Measurements from ENCODE around the gene MND1.

MND1 gene

GRCh38 chr4:153346563-153346962 is 2.1 kb downstream of the MND1 start:
- no peak for DNase-seq (ENCODE audit: low spot score)

- DNase-seq (ENCODE audit: low spot score) = no peak
These were observed 2.6 kb downstream of the MND1 start for GRCh38 chr4:153347117-153347516.

GRCh38 chr4:153348006-153348405 is 3.5 kb downstream of the MND1 start:
- DNase-seq (ENCODE audit: low spot score) = no peak

- no peak for DNase-seq (ENCODE audit: low spot score)
These were observed 4.8 kb downstream of the MND1 start for GRCh38 chr4:153349206-153349805.

- no peak for DNase-seq (ENCODE audit: low spot score)
These were observed 17.7 kb downstream of the MND1 start for GRCh38 chr4:153362184-153362583.

GRCh38 chr4:153364061-153364460 is 19.6 kb downstream of the MND1 start:
- no peak for DNase-seq (ENCODE audit: low spot score)

GRCh38 chr4:153365003-153365402 is 20.5 kb downstream of the MND1 start:
- DNase-seq (ENCODE audit: low spot score) = no peak

- no peak for DNase-seq (ENCODE audit: low spot score)
These were observed 22.0 kb downstream of the MND1 start for GRCh38 chr4:153366486-153366885.

- DNase-seq (ENCODE audit: low spot score) = no peak
These were observed 22.6 kb downstream of the MND1 start for GRCh38 chr4:153367092-153367491.

- no peak for DNase-seq (ENCODE audit: low spot score)
These were observed 24.5 kb downstream of the MND1 start for GRCh38 chr4:153369021-153369420.

GRCh38 chr4:153371701-153372234 is 27.3 kb downstream of the MND1 start:
- DNase-seq (ENCODE audit: low spot score) = no peak

GRCh38 chr4:153372967-153373562 is 28.6 kb downstream of the MND1 start:
- DNase-seq (ENCODE audit: low spot score) = no peak

GRCh38 chr4:153374442-153374841 is 30.0 kb downstream of the MND1 start:
- no peak for DNase-seq (ENCODE audit: low spot score)

GRCh38 chr4:153375303-153375702 is 30.8 kb downstream of the MND1 start:
- no peak for DNase-seq (ENCODE audit: low spot score)

GRCh38 chr4:153383131-153383530 is 38.6 kb downstream of the MND1 start:
- DNase-seq (ENCODE audit: low spot score) = no peak

GRCh38 chr4:153384160-153384559 is 39.7 kb downstream of the MND1 start:
- DNase-seq (ENCODE audit: low spot score) = no peak

- DNase-seq (ENCODE audit: low spot score) = no peak
These were observed 41.3 kb downstream of the MND1 start for GRCh38 chr4:153385784-153386183.

- no peak for DNase-seq (ENCODE audit: low spot score)
These were observed 43.5 kb downstream of the MND1 start for GRCh38 chr4:153387981-153388380.

- DNase-seq (ENCODE audit: low spot score) = no peak
These were observed 48.9 kb downstream of the MND1 start for GRCh38 chr4:153393397-153393796.

GRCh38 chr4:153394945-153395344 is 50.5 kb downstream of the MND1 start:
- no peak for DNase-seq (ENCODE audit: low spot score)

GRCh38 chr4:153398713-153399112 is 54.2 kb downstream of the MND1 start:
- DNase-seq (ENCODE audit: low spot score) = no peak

- no peak for DNase-seq (ENCODE audit: low spot score)
These were observed 54.9 kb downstream of the MND1 start for GRCh38 chr4:153399358-153399757.

GRCh38 chr4:153401501-153401900 is 57.0 kb downstream of the MND1 start:
- DNase-seq (ENCODE audit: low spot score) = peak; percentile 55

GRCh38 chr4:153402366-153402765 is 57.9 kb downstream of the MND1 start:
- no peak for DNase-seq (ENCODE audit: low spot score)

All from D341Med (cell line).